ENCODE measurements around the gene SREBF2.

DNA sequence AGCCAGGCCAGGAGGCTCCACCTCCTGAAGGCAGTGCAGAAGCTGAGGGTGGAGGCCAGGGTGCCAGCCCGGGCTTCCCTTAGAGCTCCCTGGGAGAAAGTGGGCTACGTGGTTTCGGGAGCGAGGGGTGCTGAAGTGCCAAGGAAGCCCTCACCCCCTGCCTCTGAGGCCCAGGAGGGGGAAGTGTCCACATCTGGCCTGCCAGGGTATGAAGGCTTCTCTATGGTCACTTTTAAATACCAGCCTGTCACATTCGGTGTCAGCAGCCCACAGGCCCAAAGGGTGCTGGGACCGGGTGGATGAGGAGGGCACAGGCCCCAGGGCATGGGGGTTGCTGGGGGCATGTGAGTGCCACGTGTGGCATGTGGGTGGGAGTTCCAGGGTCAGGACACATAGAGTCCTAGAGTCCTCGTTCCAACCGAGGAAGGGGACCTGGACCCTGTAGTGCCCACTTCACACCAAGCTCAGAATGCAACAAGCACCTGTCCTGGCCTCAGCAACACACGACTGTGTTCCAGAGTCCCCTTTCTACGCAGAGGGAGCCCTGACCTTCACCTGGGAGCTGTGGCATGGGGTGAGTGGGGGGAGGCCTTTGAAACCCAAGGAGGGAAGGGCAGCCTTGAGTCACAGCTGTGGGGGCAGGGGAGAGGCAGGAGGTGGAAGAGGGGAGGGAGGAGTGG lies 80.3 kb downstream of the SREBF2 start:
- no peak for TF ChIP-seq POLR2A (IDR thresholded peaks at IDR 0.05)
- TF ChIP-seq, protein P1, sequence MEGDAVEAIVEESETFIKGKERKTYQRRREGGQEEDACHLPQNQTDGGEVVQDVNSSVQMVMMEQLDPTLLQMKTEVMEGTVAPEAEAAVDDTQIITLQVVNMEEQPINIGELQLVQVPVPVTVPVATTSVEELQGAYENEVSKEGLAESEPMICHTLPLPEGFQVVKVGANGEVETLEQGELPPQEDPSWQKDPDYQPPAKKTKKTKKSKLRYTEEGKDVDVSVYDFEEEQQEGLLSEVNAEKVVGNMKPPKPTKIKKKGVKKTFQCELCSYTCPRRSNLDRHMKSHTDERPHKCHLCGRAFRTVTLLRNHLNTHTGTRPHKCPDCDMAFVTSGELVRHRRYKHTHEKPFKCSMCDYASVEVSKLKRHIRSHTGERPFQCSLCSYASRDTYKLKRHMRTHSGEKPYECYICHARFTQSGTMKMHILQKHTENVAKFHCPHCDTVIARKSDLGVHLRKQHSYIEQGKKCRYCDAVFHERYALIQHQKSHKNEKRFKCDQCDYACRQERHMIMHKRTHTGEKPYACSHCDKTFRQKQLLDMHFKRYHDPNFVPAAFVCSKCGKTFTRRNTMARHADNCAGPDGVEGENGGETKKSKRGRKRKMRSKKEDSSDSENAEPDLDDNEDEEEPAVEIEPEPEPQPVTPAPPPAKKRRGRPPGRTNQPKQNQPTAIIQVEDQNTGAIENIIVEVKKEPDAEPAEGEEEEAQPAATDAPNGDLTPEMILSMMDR (IDR thresholded peaks at IDR 0.05) = no peak
